Adrenal gland (tissue), 12 donors: Measurements from ENCODE around the gene MPP3. TPM values are rescaled to one million over a fixed set of nuclear protein-coding genes. Genes with fewer than 3 reads are reported as not detected.

Experiments
- DNase-seq, 7 donors: peaks; one replicate each; pipeline ENCODE4 v3.0.0-alpha.2; 2019 to 2020
- H3K27ac ChIP-seq, 5 donors: fragments of 200-600 bp; sonication (generic) in 4 of 5; 1 replicate in 3 of 5; 2 replicates in 2 of 5; pipeline versions ENCODE4 v1.5.1 to v1.8.0; 2016 to 2020; ENCODE audit warnings: mild to moderate bottlenecking in 1 of 5
- H3K27me3 ChIP-seq: fragments of 200-600 bp; 2 replicates; pipeline ENCODE4 v1.8.0; 2021
- H3K36me3 ChIP-seq, 2 donors: fragments of 200-600 bp; replicated peaks in 1 of 2; 1 replicate in 1 of 2; 2 replicates in 1 of 2; pipeline versions ENCODE4 v1.5.1 to v1.8.0; 2018 to 2022
- H3K4me1 ChIP-seq, 2 donors: fragments of 200-600 bp; replicated peaks in 1 of 2; 1 replicate in 1 of 2; 2 replicates in 1 of 2; pipeline versions ENCODE4 v1.5.1 to v1.8.0; 2018 to 2021
- H3K4me3 ChIP-seq, 4 donors: fragments of 200-600 bp; sonication (generic) in 3 of 4; one replicate each; pipeline ENCODE4 v1.5.1; 2016 to 2018
- H3K9me3 ChIP-seq, 3 donors: fragments of 200-600 bp; sonication (generic) in 1 of 3; replicated peaks in 1 of 3; 1 replicate in 2 of 3; 2 replicates in 1 of 3; pipeline versions ENCODE4 v1.5.1 to v1.8.0; 2016 to 2021
- CTCF ChIP-seq, 6 experiments: fragments of 450-650 bp in 4 of 6; fragments of 200-600 bp in 2 of 6; sonication (generic) in 1 of 6; IDR thresholded peaks; 1 replicate in 5 of 6; 2 replicates in 1 of 6; pipeline versions ENCODE4 v1.5.1 to v1.8.0; 2016 to 2021; ENCODE audit warnings: antibody characterized with exemption in 6 of 6, mild to moderate bottlenecking in 2 of 6, moderate library complexity in 1 of 6
- POLR2A ChIP-seq, 2 donors: fragments of 450-650 bp; IDR thresholded peaks; one replicate each; pipeline ENCODE4 v1.6.1; 2017; ENCODE audit warnings: antibody characterized with exemption in 2 of 2, mild to moderate bottlenecking in 2 of 2, moderate library complexity in 1 of 2
- WGBS, 4 donors: extraction: QIAGEN DNeasy Blood & Tissue Kit in 2 of 4; methylation state at CpG; one replicate each; pipeline versions ENCODE4 v1.1.5 to v1.1.7; 2013 to 2017; 5-methylcytosine and 5-hydroxymethylcytosine counted together
- intact Hi-C, 2 donors: fragments of 100-400 bp; cut with DNase I; formaldehyde crosslinking; loops; one replicate each; pipeline versions ENCODE4 v1.14.1 to v1.15.0; 2022 to 2023
- polyA plus RNA-seq, 3 donors: library from polyadenylated mRNA; stranded (reverse); fragments of 200-250 nt in 2 of 3; fragments of 350-450 nt in 1 of 3; fragmentation: Illumina TruSeq in 1 of 3; extraction: RNeasy Lipid Tissue Mini Kit (QIAGEN cat#74804) in 1 of 3; gene quantifications; one replicate each; pipeline ENCODE4 v1.2.3, GENCODE V29; 2013 to 2014
- total RNA-seq, 9 donors: library from RNA; depleted of rRNA in 4 of 9; stranded (reverse); fragments of >200 nt in 4 of 9; fragments of 120-200 nt in 1 of 9; fragmentation: NEBNext Ultra II Directional in 1 of 9; extraction: Animal tissue kit (Norgen Biotek cat#: 25700) in 1 of 9; gene quantifications; one replicate each; pipeline versions ENCODE4 v1.1.0 to v1.2.4, GENCODE V29; 2013 to 2023
- donor health status: healthy with polysubstance abuse.
- donor health status: Bipolar disorder and iron deficiency.
- donor health status: DM: yes; HTN: yes; CAD: no.
- donor health status: DM: no; HTN: no; CAD: no.
- donor health status: DM: no; HTN: no; CAD: no.
- donor health status: DM: yes; HTN: yes; CAD: no.

The MPP3 gene
- total and polyA plus RNA-seq, 12 donors: 0.60 to 10.6 (median 3.6) TPM

- TF ChIP-seq POLR2A (IDR thresholded peaks at IDR 0.05) (no peak), CTCF (IDR thresholded peaks at IDR 0.05) (no peak)
- 82 to 85% (median 83%) methylated on average over 10 of the region's 10 CpGs for WGBS, 4 donors
- DNase-seq: no peak
Measured at GRCh38 chr17:43868226-43868994, 35.5 kb upstream of the MPP3 start.

DNA sequence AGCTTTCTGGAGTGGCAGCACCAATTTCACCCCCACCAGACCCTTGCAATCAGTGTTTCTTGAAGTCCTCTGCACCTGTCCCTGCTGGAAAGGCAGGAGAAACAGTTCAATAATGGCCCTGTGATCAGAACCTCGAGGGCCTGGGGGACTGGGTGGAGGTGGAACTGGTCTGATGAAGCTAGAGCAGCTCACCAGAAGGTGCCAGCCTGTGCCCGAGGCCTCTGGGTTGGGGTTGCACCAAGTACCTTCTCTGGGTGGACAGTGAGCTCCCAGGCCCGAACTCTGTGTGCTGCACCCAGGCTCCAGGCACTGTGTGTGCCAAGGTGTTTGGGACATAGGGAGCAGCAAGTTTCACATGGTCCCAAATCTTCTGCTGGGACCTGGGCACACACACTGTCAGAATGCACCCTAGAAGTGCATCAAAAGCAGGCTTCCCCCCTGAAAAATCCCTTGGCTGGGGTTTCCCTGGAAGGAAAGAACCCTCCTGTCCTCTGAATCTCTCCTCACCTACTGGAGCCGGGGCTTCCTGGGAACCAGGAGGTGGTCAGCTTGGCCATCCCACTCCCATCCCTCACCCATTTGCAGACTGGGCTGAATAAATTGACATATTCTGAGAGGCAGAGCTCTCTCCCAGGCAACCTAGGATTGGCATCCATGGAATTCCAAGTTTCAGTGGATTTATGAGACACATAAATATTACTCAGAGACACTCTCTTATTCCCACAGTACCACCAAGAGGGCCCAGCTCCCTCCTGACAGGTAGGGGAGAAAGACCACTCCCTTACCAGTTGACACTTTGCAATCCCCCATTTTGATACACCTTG is 31.4 kb upstream of the MPP3 start:
- TF ChIP-seq CTCF (IDR thresholded peaks at IDR 0.05) (no peak), POLR2A (IDR thresholded peaks at IDR 0.05) (no peak)
- peaks cover 0 to 8% of the 10 kb centered on the region in 2 donors for H3K4me1 ChIP-seq
- H3K27ac ChIP-seq: no peak overlapping the region
- no peak overlapping the region for H3K4me3 ChIP-seq
- no peaks in the 10 kb centered on the region for H3K36me3 ChIP-seq
- intact Hi-C loops: no loop called here
- WGBS, 4 donors: 71 to 83% (median 77%) methylated on average over 3 to 4 of the region's 4 CpGs
- DNase-seq: no peak
- H3K9me3 ChIP-seq: no peaks in the 10 kb centered on the region
- H3K27me3 ChIP-seq: no peaks in the 10 kb centered on the region

More at GRCh38 chr17:43868226-43868994, 35.5 kb upstream of the MPP3 start:
- Histone ChIP-seq H3K4me3 (no peak overlapping the region), H3K9me3 (no peaks in the 10 kb centered on the region), H3K27ac (no peak overlapping the region), H3K4me1 (no peaks in the 10 kb centered on the region), H3K27me3 (no peaks in the 10 kb centered on the region), H3K36me3 (no peaks in the 10 kb centered on the region)
- intact Hi-C loops: no loop called here

DNA sequence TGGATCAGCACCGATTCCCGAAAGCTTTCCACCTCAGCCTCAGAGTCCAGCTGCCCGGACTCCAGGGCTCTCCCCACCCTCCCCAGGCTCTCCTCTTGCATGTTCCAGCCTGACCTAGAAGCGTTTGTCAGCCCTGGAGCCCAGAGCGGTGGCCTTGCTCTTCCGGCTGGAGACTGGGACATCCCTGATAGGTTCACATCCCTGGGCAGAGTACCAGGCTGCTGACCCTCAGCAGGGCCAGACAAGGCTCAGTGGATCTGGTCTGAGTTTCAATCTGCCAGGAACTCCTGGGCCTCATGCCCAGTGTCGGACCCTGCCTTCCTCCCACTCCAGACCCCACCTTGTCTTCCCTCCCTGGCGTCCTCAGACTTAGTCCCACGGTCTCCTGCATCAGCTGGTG is 29.0 kb upstream of the MPP3 start:
- Histone ChIP-seq H3K27ac (peak overlapping the region in 2 of 5 donors; percentile 26 to 65), H3K36me3 (no peaks in the 10 kb centered on the region), H3K4me1 (peaks cover 0 to 8% of the 10 kb centered on the region in 2 donors), H3K27me3 (peaks cover 2% of the 10 kb centered on the region), H3K9me3 (no peaks in the 10 kb centered on the region), H3K4me3 (no peak overlapping the region)
- intact Hi-C loops: no loop called here
- WGBS, 4 donors: 69 to 81% (median 71%) methylated on average over 3 to 9 of the region's 9 CpGs
- TF ChIP-seq CTCF (IDR thresholded peaks at IDR 0.05): no peak
- TF ChIP-seq POLR2A (IDR thresholded peaks at IDR 0.05): no peak
- no peak for DNase-seq

DNA sequence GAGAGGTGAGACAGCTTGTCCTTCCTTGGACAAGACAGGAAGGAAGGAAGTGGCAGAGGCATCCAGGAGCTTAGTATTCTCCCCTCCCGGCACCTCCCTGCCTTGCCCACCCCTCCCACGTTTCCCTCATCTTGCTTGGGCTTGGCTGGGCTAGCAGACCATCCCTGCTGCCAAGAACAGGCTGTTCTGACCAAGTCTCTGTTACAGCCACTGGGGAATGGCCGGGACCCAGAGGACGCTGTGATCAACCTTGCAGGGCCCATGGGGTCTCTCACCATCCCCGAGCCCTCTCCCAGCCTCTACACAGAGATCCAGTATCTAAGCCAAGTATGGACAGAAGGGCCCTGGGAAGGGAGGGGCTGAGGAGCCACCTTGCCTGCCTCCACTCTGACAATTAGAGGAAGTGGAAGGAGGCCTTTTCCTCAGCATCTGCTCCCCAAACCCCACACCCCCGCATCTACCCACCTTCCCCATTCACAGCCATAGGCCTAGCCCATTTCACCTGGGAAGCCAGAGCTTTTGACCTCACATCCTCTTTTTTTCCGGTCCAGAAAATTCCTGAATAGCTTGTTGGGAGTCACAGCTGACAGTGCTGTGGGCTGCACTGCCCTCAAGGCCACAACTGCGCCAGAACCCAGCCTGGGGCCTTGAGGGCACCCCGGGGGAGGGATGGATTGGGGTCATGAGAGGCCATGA is 28.1 kb upstream of the MPP3 start:
- peak overlapping the region in 2 of 5 donors; percentile 26 to 65 for H3K27ac ChIP-seq
- no peaks in the 10 kb centered on the region for H3K9me3 ChIP-seq
- H3K27me3 ChIP-seq: peaks cover 7% of the 10 kb centered on the region
- no peaks in the 10 kb centered on the region for H3K36me3 ChIP-seq
- intact Hi-C loops: no loop called here
- TF ChIP-seq CTCF (IDR thresholded peaks at IDR 0.05) (no peak), POLR2A (IDR thresholded peaks at IDR 0.05) (no peak)
- peak in 1 of 7 donors; percentile 43 for DNase-seq
- WGBS, 4 donors: 47 to 51% (median 49%) methylated on average over 8 to 9 of the region's 9 CpGs
- H3K4me1 ChIP-seq: peaks cover 0 to 8% of the 10 kb centered on the region in 2 donors
- no peak overlapping the region for H3K4me3 ChIP-seq
